Measurements from ENCODE around the gene RNFT2. TPM values are rescaled to one million over a fixed set of nuclear protein-coding genes. Genes with fewer than 3 reads are reported as not detected.

The RNFT2 gene
- total and polyA plus RNA-seq, 12 donors, result 0.46 to 2.2 (median 1.6) TPM

DNA sequence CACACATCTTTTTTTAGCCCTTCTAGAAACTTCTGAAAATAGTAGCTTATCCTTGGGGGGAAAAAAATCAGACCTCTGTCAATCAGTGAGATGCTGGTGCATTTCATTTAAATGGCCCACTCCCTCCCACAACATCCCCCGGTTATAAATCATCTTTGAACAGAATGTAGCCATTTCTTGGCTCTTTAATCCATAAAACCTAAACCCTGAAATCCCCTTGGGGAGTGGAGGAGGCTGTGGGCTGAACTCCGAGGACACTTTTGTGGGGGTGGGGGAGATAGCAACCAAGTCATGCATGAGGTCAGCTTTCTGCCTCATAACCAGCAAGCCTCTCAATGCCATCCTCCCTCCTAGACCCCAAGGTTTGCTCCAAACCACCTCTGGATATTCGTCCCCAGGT, 122.1 kb downstream of the RNFT2 start:
- no peak for DNase-seq
- intact Hi-C loops (cut with DNase I), result no loop called here
- 57 to 58% methylated on average over 3 of the region's 3 CpGs for WGBS, 2 donors

DNA sequence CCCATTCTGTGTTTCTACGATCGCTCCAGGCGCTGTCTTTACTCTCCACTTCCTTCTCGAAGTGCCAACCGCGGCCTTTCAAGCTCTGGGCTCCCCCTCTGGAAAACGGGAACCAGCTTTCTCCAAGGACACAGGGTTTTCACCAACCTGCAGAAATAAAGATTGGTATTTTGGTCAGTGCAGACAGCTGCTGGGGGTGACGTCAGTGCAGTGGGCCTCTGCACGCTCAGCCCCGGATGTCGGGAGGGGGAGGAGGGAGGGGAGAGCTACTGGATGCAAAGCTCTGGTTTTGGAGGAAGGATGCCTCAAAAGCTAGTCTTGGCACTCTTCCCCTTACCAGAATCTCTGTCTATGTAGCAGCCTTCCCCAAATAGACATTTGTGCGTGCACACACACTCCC, 123.2 kb downstream of the RNFT2 start:
- intact Hi-C loops (cut with DNase I), result no loop called here
- peak; percentile 31 to 74 for DNase-seq
- H3K4me1 ChIP-seq, result peaks cover 0 to 26% (median 4%) of the 10 kb centered on the region in 9 donors
- H3K4me3 ChIP-seq, result no peak overlapping the region
- H3K9me3 ChIP-seq, result no peaks in the 10 kb centered on the region
- TF ChIP-seq, protein P1, sequence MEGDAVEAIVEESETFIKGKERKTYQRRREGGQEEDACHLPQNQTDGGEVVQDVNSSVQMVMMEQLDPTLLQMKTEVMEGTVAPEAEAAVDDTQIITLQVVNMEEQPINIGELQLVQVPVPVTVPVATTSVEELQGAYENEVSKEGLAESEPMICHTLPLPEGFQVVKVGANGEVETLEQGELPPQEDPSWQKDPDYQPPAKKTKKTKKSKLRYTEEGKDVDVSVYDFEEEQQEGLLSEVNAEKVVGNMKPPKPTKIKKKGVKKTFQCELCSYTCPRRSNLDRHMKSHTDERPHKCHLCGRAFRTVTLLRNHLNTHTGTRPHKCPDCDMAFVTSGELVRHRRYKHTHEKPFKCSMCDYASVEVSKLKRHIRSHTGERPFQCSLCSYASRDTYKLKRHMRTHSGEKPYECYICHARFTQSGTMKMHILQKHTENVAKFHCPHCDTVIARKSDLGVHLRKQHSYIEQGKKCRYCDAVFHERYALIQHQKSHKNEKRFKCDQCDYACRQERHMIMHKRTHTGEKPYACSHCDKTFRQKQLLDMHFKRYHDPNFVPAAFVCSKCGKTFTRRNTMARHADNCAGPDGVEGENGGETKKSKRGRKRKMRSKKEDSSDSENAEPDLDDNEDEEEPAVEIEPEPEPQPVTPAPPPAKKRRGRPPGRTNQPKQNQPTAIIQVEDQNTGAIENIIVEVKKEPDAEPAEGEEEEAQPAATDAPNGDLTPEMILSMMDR (IDR thresholded peaks at IDR 0.05), result no peak
- H3K36me3 ChIP-seq, result no peaks in the 10 kb centered on the region
- peak in 7 of 8 donors; percentile 79 to 87 (median 84) for ATAC-seq
- WGBS, 2 donors, result 42 to 48% methylated on average over 12 of the region's 12 CpGs
- no peak overlapping the region for H3K27ac ChIP-seq
- H3K27me3 ChIP-seq, result peaks cover 0 to 22% (median 9%) of the 10 kb centered on the region in 7 donors

More for the DNA sequence above, 122.1 kb downstream of the RNFT2 start:
- Histone ChIP-seq H3K4me3 (peak overlapping the region in 4 of 10 donors; percentile 1 to 41 (median 18)), H3K4me1 (peaks cover 0 to 26% (median 4%) of the 10 kb centered on the region in 9 donors), H3K27ac (no peak overlapping the region), H3K9me3 (no peaks in the 10 kb centered on the region), H3K27me3 (peaks cover 0 to 27% (median 4%) of the 10 kb centered on the region in 7 donors), H3K36me3 (no peaks in the 10 kb centered on the region)
- ATAC-seq, result no peak
- TF ChIP-seq, protein P1 (IDR thresholded peaks at IDR 0.05), result no peak

DNA sequence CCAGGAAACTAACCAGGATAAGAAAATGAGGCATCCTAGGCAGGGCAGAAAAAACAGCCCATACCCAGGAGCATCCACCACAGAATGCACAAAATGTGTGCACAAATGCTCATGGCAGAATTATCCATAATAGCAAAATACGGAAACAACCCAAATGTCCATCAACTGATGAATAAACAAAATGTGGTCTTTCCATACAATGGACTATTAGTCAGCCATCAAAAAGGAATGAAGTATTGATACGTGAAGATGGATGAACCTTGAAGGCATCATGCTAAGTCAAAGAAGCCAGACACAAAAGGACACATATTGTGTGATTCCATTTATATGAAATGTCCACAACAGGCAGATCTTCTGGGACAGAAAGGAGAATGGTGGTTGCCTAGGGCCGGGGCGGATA, 124.1 kb downstream of the RNFT2 start:
- no peaks in the 10 kb centered on the region for H3K9me3 ChIP-seq
- no peak for DNase-seq
- no peaks in the 10 kb centered on the region for H3K36me3 ChIP-seq
- WGBS, 2 donors, result 95 to 96% methylated on average over 4 of the region's 4 CpGs
- H3K4me3 ChIP-seq, result no peak overlapping the region
- intact Hi-C loops (cut with DNase I), result no loop called here
- H3K27ac ChIP-seq, result no peak overlapping the region
- no peak for ATAC-seq
- H3K4me1 ChIP-seq, result peaks cover 0 to 26% (median 4%) of the 10 kb centered on the region in 9 donors
- H3K27me3 ChIP-seq, result peaks cover 0 to 16% (median 4%) of the 10 kb centered on the region in 7 donors
- TF ChIP-seq, protein P1 (IDR thresholded peaks at IDR 0.05), result no peak

DNA sequence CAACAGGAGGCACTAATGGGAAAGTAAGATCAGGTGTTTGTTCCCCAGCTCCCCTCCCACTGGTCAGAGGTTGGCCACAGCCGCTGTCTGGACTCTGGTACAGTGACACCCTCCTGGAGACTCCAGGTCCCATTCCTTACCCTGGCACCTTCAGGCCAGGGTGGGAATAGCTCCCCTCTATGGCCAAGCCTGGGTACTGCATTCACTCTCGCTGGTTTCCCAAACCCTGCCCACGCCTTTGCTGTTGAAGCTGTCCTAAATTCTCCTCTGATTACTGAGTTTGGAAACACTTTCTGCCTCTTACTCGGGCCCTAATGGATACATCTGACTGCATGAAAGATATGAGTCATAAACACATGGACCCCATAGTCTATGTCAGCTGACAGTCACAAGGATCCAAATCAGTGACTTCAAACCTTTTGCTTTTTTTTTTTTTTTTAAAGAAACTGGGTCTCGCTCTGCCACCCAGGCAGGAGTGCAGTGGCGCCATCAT, 125.2 kb downstream of the RNFT2 start:
- peaks cover 0 to 26% (median 4%) of the 10 kb centered on the region in 9 donors for H3K4me1 ChIP-seq
- no peak for ATAC-seq
- H3K4me3 ChIP-seq, result no peak overlapping the region
- H3K36me3 ChIP-seq, result no peaks in the 10 kb centered on the region
- DNase-seq, result no peak
- H3K27me3 ChIP-seq, result peaks cover 0 to 9% (median 3%) of the 10 kb centered on the region in 7 donors
- whole genome bisulfite sequencing, 2 donors, result 63 to 76% methylated on average over 6 of the region's 6 CpGs
- no peak overlapping the region for H3K27ac ChIP-seq
- TF ChIP-seq, protein P1 (IDR thresholded peaks at IDR 0.05), result peak in 6 of 9 donors; percentile 16 to 48 (median 26)
- H3K9me3 ChIP-seq, result no peaks in the 10 kb centered on the region
- intact Hi-C loops (cut with DNase I), result no loop called here

Data from heart right ventricle (tissue), 16 donors.